Stimulated activated CD4-positive, alpha-beta T cell treated with anti-CD3 and anti-CD28 coated beads, TNF-alpha, amount 100 ng/mL, for 48 hours (primary cell): ENCODE results near the gene TTLL8.

ENCODE experiments used
- DNase-seq, 3 donors: peaks; one replicate each; pipeline ENCODE4 v3.0.0-alpha.2; 2020; ENCODE audit warnings: low read depth in 3 of 3

TTLL8 gene

DNA sequence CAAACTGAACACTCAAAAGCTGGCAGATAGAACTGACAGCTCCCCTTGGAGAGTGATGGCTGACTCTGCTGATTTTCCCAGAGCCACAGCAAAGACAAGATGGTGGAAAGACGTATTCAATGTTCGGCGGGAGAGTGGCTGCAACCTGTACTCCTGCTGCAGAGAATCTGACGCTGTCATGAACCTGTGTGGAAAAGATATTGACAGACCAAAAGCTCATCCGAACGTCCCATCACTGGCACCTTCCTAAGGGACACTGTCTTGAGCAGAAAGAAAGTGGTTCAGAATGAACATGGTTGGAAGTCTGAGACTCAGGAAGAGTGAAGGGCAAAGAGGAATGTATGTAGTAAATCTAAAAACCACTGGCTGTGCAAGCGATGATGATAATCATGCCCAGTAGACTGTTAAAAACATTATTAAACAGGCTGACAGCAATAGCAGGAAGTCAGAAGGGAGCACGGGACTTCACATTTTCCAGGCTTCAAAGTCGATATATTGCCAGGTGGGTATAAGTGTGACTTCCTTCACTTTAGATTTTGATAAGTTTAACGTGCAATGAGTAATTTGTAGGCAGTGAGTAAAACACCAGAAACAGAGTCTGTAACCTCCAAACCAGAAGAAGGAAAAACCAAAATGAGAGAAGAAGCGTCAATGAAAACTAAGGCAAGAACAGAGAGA lies 39.4 kb downstream of the TTLL8 start:
- DNase-seq, result no peak

DNA sequence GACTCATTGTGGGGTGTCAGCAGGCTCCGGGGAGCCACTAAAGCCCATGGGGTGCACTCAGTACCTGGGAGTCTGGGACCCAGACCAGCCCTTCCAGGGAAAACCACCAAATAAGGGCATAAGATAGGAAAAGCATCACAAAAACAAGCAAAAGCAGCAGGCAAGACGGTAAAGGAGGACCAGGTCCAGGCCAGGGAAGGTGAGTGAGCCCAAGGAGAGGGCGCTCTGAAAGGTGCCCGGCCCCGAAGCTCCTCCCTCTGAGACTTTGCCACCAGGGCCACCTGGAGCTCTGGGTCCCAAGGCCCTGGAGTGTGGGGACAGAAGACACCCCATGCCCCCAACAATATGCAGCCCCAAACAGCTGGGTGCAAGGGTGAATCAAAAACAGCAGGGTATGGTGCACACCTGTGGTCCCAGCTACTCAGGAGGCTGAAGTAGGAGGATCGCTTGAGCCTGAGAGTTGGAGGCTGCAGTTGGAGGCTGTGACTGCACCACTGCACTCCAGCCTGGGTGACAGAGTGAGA lies 40.3 kb downstream of the TTLL8 start:
- no peak for DNase-seq

- DNase-seq, result peak; percentile 67 to 84 (median 67)
Observed at GRCh38 chr22:50016988-50017700, 41.0 kb downstream of the TTLL8 start.

- DNase-seq, result no peak
Observed at GRCh38 chr22:50016308-50016987, 41.6 kb downstream of the TTLL8 start.

- DNase-seq, result no peak
Observed at GRCh38 chr22:50015451-50016307, 42.4 kb downstream of the TTLL8 start.

DNA sequence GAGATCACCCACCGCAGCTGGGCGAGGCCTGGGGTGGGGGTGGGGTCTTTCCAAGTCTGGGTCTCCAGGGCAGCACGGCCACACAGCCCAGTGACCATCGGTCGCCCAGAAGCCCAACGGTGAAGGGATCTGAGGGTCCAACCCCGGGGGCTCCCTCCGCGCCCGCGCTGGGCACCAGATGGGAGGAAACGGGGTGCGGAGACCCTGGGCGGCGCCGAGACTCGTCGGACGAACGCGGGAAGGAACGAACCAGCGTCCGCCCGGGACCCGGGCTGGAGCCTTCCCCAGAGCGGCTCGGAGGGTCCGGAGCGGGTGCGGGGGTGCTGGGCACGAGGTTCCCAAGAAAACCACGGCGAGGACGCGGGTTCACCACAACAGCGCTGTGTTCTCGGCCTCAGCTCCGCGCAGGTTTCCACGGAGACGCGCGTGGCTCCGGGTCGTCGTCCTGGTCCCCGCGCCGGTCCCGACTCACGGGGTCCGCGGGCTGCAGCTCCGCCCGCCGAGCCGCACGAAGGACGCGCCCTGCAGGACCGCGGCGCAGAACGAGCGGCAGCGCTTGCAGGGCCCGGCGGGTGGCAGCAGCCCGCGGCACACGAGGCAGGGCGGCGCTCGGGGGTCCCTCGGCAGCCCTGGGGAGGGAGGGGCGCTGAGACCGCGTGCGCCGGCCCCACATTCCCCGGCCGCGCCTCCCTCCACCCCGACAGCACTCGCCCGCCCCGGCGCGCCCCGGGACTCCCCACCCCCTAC lies 43.3 kb downstream of the TTLL8 start:
- no peak for DNase-seq

GRCh38 chr22:50014053-50014501 lies 44.0 kb downstream of the TTLL8 start:
- no peak for DNase-seq

- no peak for DNase-seq
Observed at GRCh38 chr22:50012211-50013181, 45.6 kb downstream of the TTLL8 start, which contains the start of gene IL17REL. TSS of gene IL17REL (minus strand) at chr22:50012765. CDS start at chr22:50012646, 119 bp downstream.

DNA sequence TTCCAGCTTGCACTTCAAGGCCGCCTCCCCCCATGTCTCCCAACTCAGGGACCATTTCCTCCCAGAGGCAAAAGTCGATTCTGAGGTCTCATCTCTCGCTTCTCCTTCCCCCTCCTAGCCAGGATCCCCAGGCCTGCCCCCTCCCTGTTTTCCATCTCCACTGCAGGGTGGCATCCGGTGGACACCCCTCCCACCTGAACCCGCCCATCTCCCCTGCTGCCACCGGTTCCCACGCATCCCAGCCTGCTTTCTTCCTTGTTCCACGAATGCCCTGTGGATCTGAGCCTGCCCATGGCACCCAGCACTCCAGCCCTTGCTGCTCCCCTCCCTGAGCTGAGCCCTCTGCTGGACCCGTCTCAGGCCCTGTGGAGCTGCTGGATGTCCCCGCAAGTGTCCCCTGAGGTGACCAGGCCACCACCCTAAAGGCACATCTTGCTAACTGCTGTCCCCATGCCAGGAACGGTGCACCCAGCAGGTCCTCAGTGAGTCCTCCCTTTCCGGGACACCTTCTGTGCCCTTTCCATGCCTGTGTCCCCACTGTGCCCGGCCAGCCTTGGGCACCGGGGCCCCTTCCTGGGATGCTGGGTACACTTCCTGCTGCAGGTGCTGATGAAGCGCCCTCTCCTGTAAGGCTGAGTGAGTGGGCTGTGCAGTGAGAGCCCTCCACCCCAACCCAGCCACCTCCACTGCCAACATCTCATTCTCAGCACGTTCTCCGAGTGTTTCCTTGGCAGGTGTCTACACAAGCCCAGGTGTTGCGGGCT lies 46.5 kb downstream of the TTLL8 start:
- DNase-seq, result no peak

GRCh38 chr22:50010676-50011446 lies 47.2 kb downstream of the TTLL8 start:
- DNase-seq, result no peak

GRCh38 chr22:50009765-50010675 lies 48.1 kb downstream of the TTLL8 start:
- no peak for DNase-seq

- DNase-seq, result no peak
Observed at GRCh38 chr22:50009251-50009650, 48.8 kb downstream of the TTLL8 start.

DNA sequence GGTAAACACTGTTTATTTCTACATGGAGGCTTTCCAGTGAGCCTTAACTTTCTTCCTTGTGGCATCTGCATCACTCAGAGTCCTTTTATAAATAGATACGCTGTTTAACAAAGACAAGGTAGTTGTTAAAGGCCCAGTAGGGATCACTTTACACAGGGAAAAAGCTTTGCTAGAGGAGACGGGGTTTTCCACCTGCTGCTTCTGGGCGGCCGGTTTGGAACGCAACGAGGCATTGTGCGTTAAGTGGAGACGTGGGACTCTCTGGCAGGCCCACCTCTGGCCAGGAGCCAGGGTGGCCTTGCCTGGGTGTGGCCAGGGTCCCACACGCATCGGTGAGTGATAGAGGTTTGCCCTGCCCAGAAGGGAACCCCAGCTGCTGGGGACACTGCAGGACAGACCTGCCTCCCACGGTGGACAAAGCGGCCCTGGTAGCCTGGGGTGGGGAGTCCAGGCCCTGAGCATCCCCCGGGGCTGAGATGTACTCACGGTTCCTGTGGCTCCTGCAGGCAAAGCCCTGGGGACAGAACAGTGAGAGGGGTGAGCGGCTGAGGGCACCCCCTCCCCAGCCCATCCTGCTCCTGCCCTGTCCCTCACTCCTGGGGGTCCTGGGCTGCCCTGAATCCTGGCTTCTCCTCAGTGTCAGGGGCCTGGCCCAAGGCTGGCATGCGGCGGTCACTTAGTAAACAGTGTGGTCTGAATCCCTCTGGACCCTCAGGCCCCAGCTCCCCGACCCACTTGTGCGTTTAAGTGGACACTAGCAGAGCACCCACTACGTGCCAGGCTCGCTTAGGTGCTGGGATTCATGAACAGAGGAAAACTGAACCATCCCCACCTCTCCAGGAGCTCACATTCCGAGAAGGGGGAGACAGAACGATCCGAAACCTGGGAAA lies 49.7 kb downstream of the TTLL8 start:
- DNase-seq, result no peak

- DNase-seq, result no peak
Observed at GRCh38 chr22:50007057-50007511, 51.0 kb downstream of the TTLL8 start.

DNA sequence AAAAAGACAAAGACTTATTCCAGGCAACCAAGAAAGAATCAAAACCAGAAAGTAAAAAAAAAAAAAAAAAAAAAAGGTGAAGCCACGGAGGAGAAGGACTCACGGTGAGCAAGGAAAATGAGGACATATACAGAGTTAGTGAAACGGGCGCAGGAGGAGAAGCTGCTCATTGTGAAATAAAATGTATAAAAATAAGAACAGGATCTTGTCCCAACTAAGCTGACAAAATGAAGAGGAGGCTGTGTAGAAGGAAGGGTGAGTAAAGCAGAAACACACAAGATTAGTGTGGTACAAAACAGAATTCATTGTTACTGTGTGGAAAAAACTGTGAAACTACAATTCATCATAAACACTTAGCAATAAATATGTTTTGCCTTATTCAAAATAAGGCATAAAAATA lies 53.2 kb downstream of the TTLL8 start:
- no peak for DNase-seq

GRCh38 chr22:50002791-50003190 lies 55.3 kb downstream of the TTLL8 start:
- no peak for DNase-seq
